HepG2 (cell line): ENCODE results near the gene GGT7. TPM values are rescaled to one million over a fixed set of nuclear protein-coding genes. Genes with fewer than 3 reads are reported as not detected.
A peak's percentile ranks its signal among the peaks of the same experiment; 100 is the strongest.

ENCODE experiments used
- ARID4A ChIP-seq: sonication (generic); formaldehyde crosslinking; IDR thresholded peaks from 2 replicates; pipeline ENCODE4 v1.5.0; 2020; ENCODE audit warnings: mild to moderate bottlenecking, missing genetic modification reagents, borderline replicate concordance
- GMEB2 ChIP-seq: IDR thresholded peaks from 2 replicates; pipeline ENCODE4 v1.6.1; 2016; ENCODE audit warnings: missing biosample characterization, missing genetic modification reagents, low read depth
- HNRNPK ChIP-seq: fragments of 200-400 bp; formaldehyde crosslinking; IDR thresholded peaks from 2 replicates; pipeline ENCODE4 v1.6.1; 2018; ENCODE audit warnings: low read length, low read depth, moderate library complexity, mild to moderate bottlenecking; ENCODE audit not compliant: poor library complexity, severe bottlenecking
- JUN ChIP-seq: sonication (generic); formaldehyde crosslinking; IDR thresholded peaks from 2 replicates; pipeline ENCODE4 v1.4.0; 2020; ENCODE audit warnings: mild to moderate bottlenecking, missing genetic modification reagents
- MTERF4 ChIP-seq: sonication (generic); formaldehyde crosslinking; IDR thresholded peaks from 2 replicates; pipeline ENCODE4 v1.8.0; 2023; ENCODE audit warnings: mild to moderate bottlenecking, missing genetic modification reagents
- SOX13 ChIP-seq, 3 experiments: fragments of 450-650 bp in 1 of 3; sonication (generic) in 1 of 3; formaldehyde crosslinking in 1 of 3; IDR thresholded peaks in 2 of 3; conservative IDR thresholded peaks in 1 of 3; 2 replicates each; pipeline versions ENCODE4 v1.5.0 to v1.6.1; 2016 to 2020; ENCODE audit warnings: antibody characterized with exemption in 1 of 3, mild to moderate bottlenecking in 1 of 3, missing compliant biosample characterization in 1 of 3, missing genetic modification reagents in 1 of 3, moderate library complexity in 1 of 3
- polyA plus RNA-seq, 8 experiments: library from polyadenylated mRNA; depleted of rRNA in 3 of 8; stranded (reverse) in 7 of 8; unstranded in 1 of 8; fragments of >200 nt; fragmentation: Illumina TruSeq in 4 of 8; extraction: Trizol in 4 of 8; gene quantifications; 2 replicates each; pipeline versions ENCODE4 v1.2.1 to v1.2.3, GENCODE V29; 2011 to 2016; ENCODE audit warnings: low read depth in 4 of 8, missing spikeins in 1 of 8, mixed read lengths in 1 of 8; ENCODE audit not compliant: insufficient read depth in 1 of 8
- total RNA-seq, 5 experiments: library from RNA; depleted of rRNA; stranded (reverse); fragments of >200 nt; fragmentation: Illumina TruSeq; extraction: Trizol; gene quantifications; 2 replicates each; pipeline ENCODE4 v1.2.3, GENCODE V29; 2016; ENCODE audit warnings: low read depth in 1 of 5
- TF ChIP-seq, protein P1 (sequence below): IDR thresholded peaks from 2 replicates; pipeline ENCODE4 v1.6.1; 2016
- TF ChIP-seq, protein P2 (sequence below), 2 experiments: sonication (generic) in 1 of 2; formaldehyde crosslinking in 1 of 2; IDR thresholded peaks; 2 replicates each; pipeline versions ENCODE4 v1.6.1 to v1.9.0; 2014 to 2022; ENCODE audit warnings: antibody characterized with exemption in 1 of 2, borderline replicate concordance in 1 of 2, inconsistent platforms in 1 of 2, low read depth in 1 of 2, missing genetic modification reagents in 1 of 2
- TF ChIP-seq, protein P3 (sequence below): sonication (generic); formaldehyde crosslinking; IDR thresholded peaks from 2 replicates; pipeline ENCODE4 v1.8.1; 2023; ENCODE audit warnings: mild to moderate bottlenecking, inconsistent platforms, moderate library complexity, missing genetic modification reagents, borderline replicate concordance

GGT7 gene
- total and polyA plus RNA-seq, 2 of the 13 experiments (the other 11 are each of a cell fraction or from before 2014, with no cell fraction given), result 6.6 to 23.0 TPM

DNA sequence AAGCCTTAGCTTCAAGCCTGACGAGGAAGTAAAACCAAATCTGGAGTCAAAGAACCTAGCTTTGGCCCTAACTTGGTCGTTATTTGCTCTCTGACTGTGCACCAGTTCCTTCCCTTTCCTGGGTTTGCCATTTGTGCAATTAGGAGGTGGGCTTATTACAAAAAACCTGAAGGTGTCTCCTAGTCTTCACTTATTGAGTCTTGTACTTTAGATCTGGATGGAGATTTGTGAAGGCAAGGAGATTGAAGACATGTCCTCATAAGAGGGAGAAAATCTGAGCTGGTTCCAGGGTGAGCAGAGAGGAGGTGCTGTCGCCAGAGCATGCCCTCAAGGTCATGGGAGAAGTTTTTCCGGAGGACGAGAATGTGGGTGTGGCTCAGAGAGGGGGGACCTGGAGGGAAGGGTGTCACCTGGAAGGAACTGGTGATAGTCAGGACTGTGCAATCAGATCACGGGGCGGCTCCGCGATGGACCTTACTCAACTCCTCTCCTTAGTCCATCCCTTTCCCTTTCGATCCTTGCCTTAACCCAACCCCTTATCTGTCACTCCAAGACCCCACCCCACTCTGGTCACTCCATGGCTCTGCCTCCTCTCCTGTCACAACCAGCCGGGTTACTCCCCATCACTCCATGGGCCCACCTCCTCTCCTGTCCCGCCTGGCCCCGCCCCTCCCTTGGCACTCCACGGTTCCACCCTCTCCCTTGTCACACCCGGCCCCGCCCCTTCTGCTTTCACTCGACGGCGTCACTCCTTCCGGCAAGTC, 3.2 kb upstream of the GGT7 start (continued):
- TF ChIP-seq, protein P1, sequence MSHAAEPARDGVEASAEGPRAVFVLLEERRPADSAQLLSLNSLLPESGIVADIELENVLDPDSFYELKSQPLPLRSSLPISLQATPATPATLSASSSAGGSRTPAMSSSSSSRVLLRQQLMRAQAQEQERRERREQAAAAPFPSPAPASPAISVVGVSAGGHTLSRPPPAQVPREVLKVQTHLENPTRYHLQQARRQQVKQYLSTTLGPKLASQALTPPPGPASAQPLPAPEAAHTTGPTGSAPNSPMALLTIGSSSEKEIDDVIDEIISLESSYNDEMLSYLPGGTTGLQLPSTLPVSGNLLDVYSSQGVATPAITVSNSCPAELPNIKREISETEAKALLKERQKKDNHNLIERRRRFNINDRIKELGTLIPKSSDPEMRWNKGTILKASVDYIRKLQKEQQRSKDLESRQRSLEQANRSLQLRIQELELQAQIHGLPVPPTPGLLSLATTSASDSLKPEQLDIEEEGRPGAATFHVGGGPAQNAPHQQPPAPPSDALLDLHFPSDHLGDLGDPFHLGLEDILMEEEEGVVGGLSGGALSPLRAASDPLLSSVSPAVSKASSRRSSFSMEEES (CRISPR knock-in tag), result peak; percentile 78
- peak; percentile 33 for TF ChIP-seq HNRNPK
- TF ChIP-seq SOX13 (IDR thresholded peaks at IDR 0.05), result no peak
- TF ChIP-seq SOX13 (CRISPR knock-in tag; conservative IDR thresholded peaks at IDR 0.05 in 1 of 2, IDR thresholded peaks at IDR 0.05 in 1 of 2), result peak in 1 of 2 experiments; percentile 44; a peak in 1 of 4 replicates
- TF ChIP-seq ARID4A (CRISPR knock-in tag), result peak; percentile 22; the same call in 1 of the 2 replicates
- no peak for TF ChIP-seq JUN (CRISPR knock-in tag)
- TF ChIP-seq, protein P2, sequence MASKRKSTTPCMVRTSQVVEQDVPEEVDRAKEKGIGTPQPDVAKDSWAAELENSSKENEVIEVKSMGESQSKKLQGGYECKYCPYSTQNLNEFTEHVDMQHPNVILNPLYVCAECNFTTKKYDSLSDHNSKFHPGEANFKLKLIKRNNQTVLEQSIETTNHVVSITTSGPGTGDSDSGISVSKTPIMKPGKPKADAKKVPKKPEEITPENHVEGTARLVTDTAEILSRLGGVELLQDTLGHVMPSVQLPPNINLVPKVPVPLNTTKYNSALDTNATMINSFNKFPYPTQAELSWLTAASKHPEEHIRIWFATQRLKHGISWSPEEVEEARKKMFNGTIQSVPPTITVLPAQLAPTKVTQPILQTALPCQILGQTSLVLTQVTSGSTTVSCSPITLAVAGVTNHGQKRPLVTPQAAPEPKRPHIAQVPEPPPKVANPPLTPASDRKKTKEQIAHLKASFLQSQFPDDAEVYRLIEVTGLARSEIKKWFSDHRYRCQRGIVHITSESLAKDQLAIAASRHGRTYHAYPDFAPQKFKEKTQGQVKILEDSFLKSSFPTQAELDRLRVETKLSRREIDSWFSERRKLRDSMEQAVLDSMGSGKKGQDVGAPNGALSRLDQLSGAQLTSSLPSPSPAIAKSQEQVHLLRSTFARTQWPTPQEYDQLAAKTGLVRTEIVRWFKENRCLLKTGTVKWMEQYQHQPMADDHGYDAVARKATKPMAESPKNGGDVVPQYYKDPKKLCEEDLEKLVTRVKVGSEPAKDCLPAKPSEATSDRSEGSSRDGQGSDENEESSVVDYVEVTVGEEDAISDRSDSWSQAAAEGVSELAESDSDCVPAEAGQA (IDR thresholded peaks at IDR 0.05; ENCODE audit: low read depth), result no peak
- TF ChIP-seq, protein P2 (CRISPR knock-in tag; IDR thresholded peaks at IDR 0.05; ENCODE audit: borderline replicate concordance), result no peak
- TF ChIP-seq GMEB2 (CRISPR knock-in tag), result no peak
- TF ChIP-seq, protein P3, sequence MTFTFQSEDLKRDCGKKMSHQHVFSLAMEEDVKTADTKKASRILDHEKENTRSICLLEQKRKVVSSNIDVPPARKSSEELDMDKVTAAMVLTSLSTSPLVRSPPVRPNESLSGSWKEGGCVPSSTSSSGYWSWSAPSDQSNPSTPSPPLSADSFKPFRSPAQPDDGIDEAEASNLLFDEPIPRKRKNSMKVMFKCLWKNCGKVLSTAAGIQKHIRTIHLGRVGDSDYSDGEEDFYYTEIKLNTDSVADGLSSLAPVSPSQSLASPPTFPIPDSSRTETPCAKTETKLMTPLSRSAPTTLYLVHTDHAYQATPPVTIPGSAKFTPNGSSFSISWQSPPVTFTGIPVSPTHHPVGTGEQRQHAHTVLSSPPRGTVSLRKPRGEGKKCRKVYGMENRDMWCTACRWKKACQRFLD (CRISPR knock-in tag), result no peak
- TF ChIP-seq MTERF4, result no peak
